Fibroblast of villous mesenchyme (primary cell): ENCODE data around the gene LCN1. TPM values are rescaled to one million over a fixed set of nuclear protein-coding genes. Genes with fewer than 3 reads are reported as not detected.
A peak's percentile ranks its signal among the peaks of the same experiment; 100 is the strongest.
"Not testable (repeated sequence)": the region's sequence is repeated elsewhere in the genome, so short reads cannot be mapped to it uniquely, and the experiment has no call there.

ENCODE experiments used
- DNase-seq: peaks from one replicate; pipeline ENCODE4 v3.0.0-alpha.2; 2010; ENCODE audit warnings: low read depth
- H3K4me3 ChIP-seq: 2 replicates; pipeline ENCODE4 v1.5.1; 2011; ENCODE audit warnings: low read depth, mild to moderate bottlenecking, low read length
- total RNA-seq: library from RNA; depleted of rRNA; stranded (reverse); fragments of >200 nt; gene quantifications from 2 replicates; pipeline ENCODE4 v1.2.3, GENCODE V29; 2012
- TF ChIP-seq, protein P1 (sequence below): IDR thresholded peaks from 2 replicates; pipeline ENCODE4 v1.5.1; 2012; ENCODE audit warnings: low read depth, mild to moderate bottlenecking, low read length; ENCODE audit not compliant: insufficient read depth

Gene LCN1
- total RNA-seq, 1 donor = not detected

GRCh38 chr9:135507104-135508035 lies 13.9 kb upstream of the LCN1 start:
- no peak for DNase-seq
- no peak overlapping the region for H3K4me3 ChIP-seq
- TF ChIP-seq, protein P1, sequence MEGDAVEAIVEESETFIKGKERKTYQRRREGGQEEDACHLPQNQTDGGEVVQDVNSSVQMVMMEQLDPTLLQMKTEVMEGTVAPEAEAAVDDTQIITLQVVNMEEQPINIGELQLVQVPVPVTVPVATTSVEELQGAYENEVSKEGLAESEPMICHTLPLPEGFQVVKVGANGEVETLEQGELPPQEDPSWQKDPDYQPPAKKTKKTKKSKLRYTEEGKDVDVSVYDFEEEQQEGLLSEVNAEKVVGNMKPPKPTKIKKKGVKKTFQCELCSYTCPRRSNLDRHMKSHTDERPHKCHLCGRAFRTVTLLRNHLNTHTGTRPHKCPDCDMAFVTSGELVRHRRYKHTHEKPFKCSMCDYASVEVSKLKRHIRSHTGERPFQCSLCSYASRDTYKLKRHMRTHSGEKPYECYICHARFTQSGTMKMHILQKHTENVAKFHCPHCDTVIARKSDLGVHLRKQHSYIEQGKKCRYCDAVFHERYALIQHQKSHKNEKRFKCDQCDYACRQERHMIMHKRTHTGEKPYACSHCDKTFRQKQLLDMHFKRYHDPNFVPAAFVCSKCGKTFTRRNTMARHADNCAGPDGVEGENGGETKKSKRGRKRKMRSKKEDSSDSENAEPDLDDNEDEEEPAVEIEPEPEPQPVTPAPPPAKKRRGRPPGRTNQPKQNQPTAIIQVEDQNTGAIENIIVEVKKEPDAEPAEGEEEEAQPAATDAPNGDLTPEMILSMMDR = no peak

GRCh38 chr9:135508211-135508820 lies 12.9 kb upstream of the LCN1 start:
- no peak for DNase-seq
- H3K4me3 ChIP-seq = no peak overlapping the region
- TF ChIP-seq, protein P1 = no peak

- TF ChIP-seq, protein P1 = no peak
- no peak for DNase-seq
Observed at GRCh38 chr9:135509458-135509857, 11.8 kb upstream of the LCN1 start.

DNA sequence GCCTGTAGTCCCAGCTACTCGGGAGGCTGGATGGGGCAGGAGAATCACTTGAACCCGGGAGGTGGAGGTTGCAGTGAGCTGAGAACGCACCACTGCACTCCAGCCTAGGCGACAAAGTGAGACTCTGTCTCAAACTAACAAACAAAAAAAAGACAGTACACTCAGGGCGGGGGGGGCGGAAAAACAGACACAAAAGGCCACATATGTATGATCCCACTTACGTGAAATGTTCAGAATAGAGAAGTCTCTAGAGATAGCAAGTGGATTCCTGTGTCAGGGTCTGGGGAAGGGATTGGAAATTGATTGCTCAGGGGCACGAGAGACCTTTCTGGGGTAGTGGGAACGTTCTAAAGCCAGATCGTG lies 9.0 kb upstream of the LCN1 start:
- TF ChIP-seq, protein P1 = no peak
- DNase-seq = no peak
- no peak overlapping the region for H3K4me3 ChIP-seq

More at GRCh38 chr9:135509458-135509857, 11.8 kb upstream of the LCN1 start:
- H3K4me3 ChIP-seq = no peak overlapping the region

GRCh38 chr9:135512904-135513303 lies 8.3 kb upstream of the LCN1 start:
- H3K4me3 ChIP-seq = no peak overlapping the region
- no peak for DNase-seq
- TF ChIP-seq, protein P1 = no peak

DNA sequence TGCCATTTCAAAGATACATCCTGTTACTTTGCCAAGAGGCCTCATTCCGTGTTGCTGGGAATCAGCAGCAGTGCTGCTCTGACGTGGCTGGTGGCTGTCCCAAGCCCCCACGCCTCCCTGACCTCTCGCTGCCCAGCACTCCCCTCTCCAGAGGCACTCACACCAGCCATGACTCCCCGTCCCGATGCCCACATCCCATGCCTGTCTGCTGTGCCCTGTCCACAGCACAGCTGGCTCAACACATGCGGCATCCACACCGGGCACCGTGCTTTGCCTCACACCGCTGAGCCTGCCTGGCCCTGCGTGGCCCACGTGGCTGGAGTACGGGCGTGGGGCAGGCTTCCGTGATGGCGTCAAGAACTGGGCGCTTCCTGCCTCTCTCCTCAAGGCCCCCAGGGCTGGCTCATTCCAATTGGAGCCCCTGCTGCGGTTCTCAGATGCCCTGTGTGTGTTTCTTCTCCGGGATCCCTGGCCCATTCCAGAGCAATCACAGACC lies 7.8 kb upstream of the LCN1 start:
- H3K4me3 ChIP-seq = no peak overlapping the region
- TF ChIP-seq, protein P1 = no peak
- DNase-seq = peak; percentile 23

GRCh38 chr9:135513906-135514305 lies 7.3 kb upstream of the LCN1 start:
- not testable (repeated sequence) for DNase-seq, H3K4me3 ChIP-seq
